T-helper 2 cell treated with Interferon-gamma antibody and Interleukin-4, amounts not matched to agents 100 ng/mL and 5 ng/mL, for 36 hours (primary cell): ENCODE data around the gene SNRPA. TPM values are rescaled to one million over a fixed set of nuclear protein-coding genes. Genes with fewer than 3 reads are reported as not detected.
"Not testable (repeated sequence)": the region's sequence is repeated elsewhere in the genome, so short reads cannot be mapped to it uniquely, and the experiment has no call there.

Experiments used
- intact Hi-C: fragments of 100-400 bp; cut with micrococcal nuclease; formaldehyde crosslinking; loops from one replicate; pipeline ENCODE4 v1.15.1; 2023
- total RNA-seq: library from RNA; stranded (reverse); gene quantifications from 2 replicates; pipeline ENCODE4 v1.2.3, GENCODE V29; 2022

SNRPA gene
- total RNA-seq, 1 donor from 2014 or later = 163 TPM

- intact Hi-C loops = loop anchor here (5.0 to 10.0 kb wide), 4 partner anchors 107 to 675 kb away; partner anchors contain the start of genes BCKDHA, C19orf47, EXOSC5 and PLD3
Measured at GRCh38 chr19:40719414-40719894, 31.5 kb upstream of the SNRPA start.

DNA sequence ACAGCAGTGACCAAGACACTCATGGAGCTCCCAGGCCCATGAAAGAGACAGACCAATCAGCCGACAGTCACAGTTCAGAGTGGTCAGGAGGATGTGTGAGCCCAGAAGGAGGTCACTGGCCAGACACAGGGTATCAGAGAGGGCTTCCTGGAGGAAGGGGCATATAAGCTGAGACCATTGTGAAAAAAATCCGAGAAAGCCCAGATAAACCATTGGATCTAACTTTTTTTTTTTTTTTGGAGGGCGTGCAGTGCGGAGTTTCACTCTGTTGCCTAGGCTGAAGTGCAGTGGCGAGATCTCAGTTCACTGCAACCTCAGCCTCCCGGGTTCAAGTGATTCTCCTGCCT, 29.9 kb upstream of the SNRPA start:
- intact Hi-C loops = no loop called here

GRCh38 chr19:40721936-40722661, 28.9 kb upstream of the SNRPA start:
- intact Hi-C loops = no loop called here

GRCh38 chr19:40723661-40724254, 27.2 kb upstream of the SNRPA start:
- intact Hi-C loops = no loop called here

GRCh38 chr19:40724315-40724714, 26.7 kb upstream of the SNRPA start:
- intact Hi-C loops = no loop called here

- intact Hi-C loops = no loop called here
Measured at GRCh38 chr19:40724855-40725254, 26.1 kb upstream of the SNRPA start.

DNA sequence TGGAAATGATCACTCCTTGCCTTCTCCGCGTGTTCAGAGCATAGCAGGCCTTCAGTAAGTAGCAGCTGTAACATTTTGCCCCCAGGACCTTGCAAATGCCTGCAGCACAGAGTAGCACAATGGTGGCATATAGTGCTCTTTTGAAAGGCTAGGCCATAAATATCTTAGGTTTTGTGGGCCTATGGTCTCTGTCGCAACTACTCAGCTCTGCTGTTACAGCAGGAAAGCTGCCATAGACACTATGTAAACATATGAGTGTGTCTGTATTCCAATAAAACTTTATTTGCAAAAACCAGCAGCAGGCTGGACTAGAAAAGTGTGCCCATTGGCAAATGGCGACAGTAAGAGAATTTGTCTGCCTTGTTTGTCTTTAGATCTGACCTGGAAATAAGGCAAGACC, 24.7 kb upstream of the SNRPA start:
- intact Hi-C loops = no loop called here

DNA sequence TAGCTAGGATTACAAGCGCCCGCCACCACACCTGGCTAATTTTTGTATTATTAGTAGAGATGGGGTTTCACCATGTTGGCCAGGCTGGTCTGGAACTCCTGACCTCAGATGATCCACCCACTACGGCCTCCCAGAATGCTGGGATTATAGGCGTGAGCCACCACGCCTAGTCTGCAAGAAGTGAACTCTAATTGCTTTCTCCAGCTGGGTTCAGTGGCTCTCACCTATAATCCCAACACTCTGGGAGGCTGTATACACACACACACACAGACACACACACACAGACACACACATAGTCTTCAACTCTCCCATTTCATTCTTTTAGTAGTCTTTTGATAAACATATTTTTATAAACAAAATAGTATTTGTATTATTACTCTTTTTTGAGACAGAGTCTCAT, 20.9 kb upstream of the SNRPA start:
- intact Hi-C loops = not testable (repeated sequence)

DNA sequence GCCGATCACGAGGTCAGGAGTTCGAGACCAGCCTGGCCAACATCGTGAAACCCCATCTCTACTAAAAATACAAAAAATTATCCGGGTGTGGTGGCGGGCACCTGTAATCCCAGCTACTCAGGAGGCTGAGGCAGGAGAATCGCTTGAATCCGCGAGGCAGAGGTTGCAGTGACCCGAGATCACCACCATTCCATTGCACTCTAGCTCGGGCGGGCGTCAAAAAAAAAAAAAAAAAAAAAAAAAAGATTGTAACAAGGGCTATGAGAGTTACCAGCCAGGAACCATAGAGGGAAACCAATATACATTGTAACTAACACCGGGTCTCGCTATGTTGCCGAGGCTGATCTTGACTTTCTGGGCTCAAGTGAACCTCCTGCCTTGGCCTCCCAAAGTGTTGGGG, 18.7 kb upstream of the SNRPA start:
- intact Hi-C loops = not testable (repeated sequence)

GRCh38 chr19:40733149-40733548, 17.9 kb upstream of the SNRPA start:
- intact Hi-C loops = no loop called here

DNA sequence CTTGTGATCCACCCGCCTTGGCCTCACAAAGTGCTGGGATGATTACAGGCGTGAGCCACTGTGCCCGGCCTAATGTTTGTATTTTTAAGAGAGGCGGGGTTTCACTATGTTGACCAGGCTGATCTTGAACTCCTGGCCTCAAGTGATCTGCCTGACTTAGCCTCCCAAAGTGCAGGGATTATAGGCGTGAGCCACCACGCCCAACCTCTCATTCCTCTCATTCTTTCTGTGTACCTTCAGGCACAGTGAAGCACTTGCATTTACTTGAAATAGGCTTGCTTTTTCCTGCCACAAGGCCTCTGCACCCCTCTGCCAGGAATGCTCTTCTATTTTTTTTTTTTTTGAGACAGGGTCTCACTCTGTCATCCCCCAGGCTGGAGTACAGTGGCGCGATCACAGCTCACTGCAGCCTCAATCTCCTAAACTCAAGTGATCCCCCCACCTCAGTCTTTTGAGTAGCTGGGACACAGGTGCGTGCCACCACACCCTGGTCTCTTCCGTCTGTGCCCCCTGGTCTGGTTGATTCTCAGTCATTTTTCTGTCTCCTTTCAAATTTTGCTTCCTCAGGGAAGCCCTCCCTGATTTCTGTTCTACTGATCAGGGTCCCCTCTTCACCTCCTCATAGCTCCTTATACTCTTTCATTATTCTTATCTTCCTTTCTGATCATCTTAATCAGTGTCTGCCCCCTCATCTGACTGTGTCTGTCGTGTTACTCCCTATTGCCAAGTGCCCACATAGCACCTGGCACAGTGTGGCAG, 15.8 kb upstream of the SNRPA start:
- intact Hi-C loops = no loop called here

DNA sequence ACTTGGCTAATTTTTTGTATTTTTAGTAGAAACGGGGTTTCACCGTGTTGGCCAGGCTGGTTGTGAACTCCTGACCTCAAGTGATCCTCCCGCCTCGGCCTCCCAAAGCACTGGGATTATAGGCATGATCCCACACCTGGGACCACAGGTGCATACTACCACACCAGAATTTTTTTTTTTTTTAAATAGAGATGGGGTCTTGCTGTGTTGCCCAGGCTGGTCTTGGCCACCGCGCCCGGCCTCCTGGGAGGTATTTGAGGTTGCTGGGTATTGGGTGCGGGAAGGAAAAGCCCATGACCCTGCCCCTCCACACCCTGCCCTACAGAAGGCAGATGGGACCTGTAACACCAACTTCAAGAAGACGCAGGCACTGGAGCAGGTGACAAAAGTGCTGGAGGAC, 14.3 kb upstream of the SNRPA start:
- intact Hi-C loops = no loop called here

GRCh38 chr19:40737102-40737644, 13.8 kb upstream of the SNRPA start:
- intact Hi-C loops = no loop called here

- intact Hi-C loops = no loop called here
Measured at GRCh38 chr19:40739030-40739839, 11.8 kb upstream of the SNRPA start.

- intact Hi-C loops = no loop called here
Measured at GRCh38 chr19:40739871-40740703, 10.9 kb upstream of the SNRPA start.

- intact Hi-C loops = no loop called here
Measured at GRCh38 chr19:40740747-40741146, 10.3 kb upstream of the SNRPA start.

DNA sequence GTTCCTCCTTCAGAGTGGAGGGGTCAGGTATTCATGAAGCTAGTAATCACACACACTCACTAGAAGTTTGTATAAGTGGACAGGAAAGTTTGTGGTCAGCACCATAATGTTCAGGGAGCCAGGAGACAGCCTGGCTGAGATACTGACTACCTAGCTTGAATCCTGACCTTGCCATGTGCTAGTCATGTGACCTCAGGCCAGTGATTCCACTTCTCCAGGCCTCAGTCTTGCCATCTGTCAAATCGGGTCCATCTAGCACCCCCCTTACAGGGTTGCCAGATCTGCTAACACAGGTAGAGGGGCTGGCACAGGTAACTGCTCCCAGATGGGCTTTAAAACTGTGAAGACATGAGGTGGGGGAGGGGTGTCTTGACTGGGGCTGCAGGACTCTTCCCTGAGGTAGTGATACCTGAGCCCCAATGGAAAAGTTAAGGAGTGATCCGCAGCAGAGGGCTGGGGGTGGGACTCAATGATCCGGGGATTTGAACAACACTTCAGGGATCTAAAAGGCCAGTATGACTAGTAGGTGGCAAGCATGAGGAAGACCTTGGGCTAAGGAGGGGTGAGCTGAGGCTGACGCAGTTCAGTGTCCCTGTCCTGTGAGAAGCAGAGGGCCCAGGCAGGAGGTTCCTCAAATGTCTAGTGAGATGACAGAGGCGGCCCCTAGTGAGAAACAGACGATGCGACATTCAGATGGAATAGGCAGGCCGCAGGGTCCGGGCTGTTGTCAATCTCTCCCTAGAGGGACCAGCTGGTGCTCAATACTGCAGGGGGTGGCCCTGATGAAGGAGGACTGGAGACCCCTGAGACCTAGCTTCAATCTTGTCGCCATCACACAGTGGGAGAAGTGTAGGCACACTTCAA, 9.2 kb upstream of the SNRPA start:
- intact Hi-C loops = no loop called here

- intact Hi-C loops = no loop called here
Measured at GRCh38 chr19:40742477-40742876, 8.5 kb upstream of the SNRPA start.

- intact Hi-C loops = no loop called here
Measured at GRCh38 chr19:40742886-40743285, 8.1 kb upstream of the SNRPA start.
